ENCODE results near the gene HOXC13. TPM values are rescaled to one million over a fixed set of nuclear protein-coding genes. Genes with fewer than 3 reads are reported as not detected.

The HOXC13 gene
- total and polyA plus RNA-seq, 2 experiments from 2014 or later: 0.10 TPM; not detected in 1

- TF ChIP-seq ZNF462 (CRISPR knock-in tag; IDR thresholded peaks at IDR 0.05): no peak
- no peak for TF ChIP-seq STAT1 (IDR thresholded peaks at IDR 0.05; ENCODE audit: unreplicated experiment)
- TF ChIP-seq ZNF331 (CRISPR knock-in tag; IDR thresholded peaks at IDR 0.05; ENCODE audit: low read depth): no peak
Measured at GRCh38 chr12:53959314-53959713, 20.7 kb downstream of the HOXC13 start (continued).

GRCh38 chr12:53960187-53961024, 21.8 kb downstream of the HOXC13 start:
- no peak overlapping the region for H3K27ac Mint-ChIP-seq
- Histone ChIP-seq H3K27ac (ENCODE audit: low read depth) (no peak overlapping the region), H3K79me2 (replicated peaks; ENCODE audit: insufficient read depth) (no peaks in the 10 kb centered on the region), H3K4me1 (ENCODE audit: insufficient read depth) (peaks cover 14% of the 10 kb centered on the region), H4K20me1 (replicated peaks; ENCODE audit: insufficient read depth) (peaks cover 52% of the 10 kb centered on the region), H3K9me2 (ENCODE audit: insufficient read depth) (no peaks in the 10 kb centered on the region), H3K36me3 (ENCODE audit: insufficient read depth) (no peaks in the 10 kb centered on the region; the same call in 1 of the 2 replicates), H3F3A (replicated peaks; ENCODE audit: low read depth) (peaks cover 49% of the 10 kb centered on the region), H3K4me3 (no peak overlapping the region), H3K27me3 (ENCODE audit: insufficient read depth) (peaks cover 100% of the 10 kb centered on the region), H2AFZ (no peak overlapping the region), H3K4me2 (peak overlapping the region; percentile 67)
- H3K27me3 Mint-ChIP-seq (ENCODE audit: insufficient read depth, low read depth, poor library complexity): peaks cover 100% of the 10 kb centered on the region
- H3K4me3 Mint-ChIP-seq: peak overlapping the region; percentile 17; the same call in 1 of the 3 replicates
- H3K9me3 Mint-ChIP-seq: peaks cover 3% of the 10 kb centered on the region
- H3K4me1 Mint-ChIP-seq: peaks cover 20% of the 10 kb centered on the region
- TF ChIP-seq ZNF331 (CRISPR knock-in tag; IDR thresholded peaks at IDR 0.05; ENCODE audit: low read depth) (no peak), ZNF114 (CRISPR knock-in tag; IDR thresholded peaks at IDR 0.05) (no peak), EZH2phosphoT487 (IDR thresholded peaks at IDR 0.05; ENCODE audit: unreplicated experiment) (peak; percentile 37), POLR2AphosphoS5 (IDR thresholded peaks at IDR 0.05; ENCODE audit: low read depth) (no peak), CTCF (conservative IDR thresholded peaks at IDR 0.05; ENCODE audit: low read depth in 2 of 2) (no peak), EZH2 (IDR thresholded peaks at IDR 0.05; ENCODE audit: low read depth, unreplicated experiment) (peak; percentile 99), REST (IDR thresholded peaks at IDR 0.05; ENCODE audit: unreplicated experiment) (no peak)
- ATAC-seq (peak; percentile 7; the same call in 2 of the 3 replicates), DNase-seq (ENCODE audit: low spot score) (no peak)
- H3K36me3 Mint-ChIP-seq (ENCODE audit: low read depth): no peaks in the 10 kb centered on the region; the same call in 2 of the 3 replicates

Data from GM23338 (cell line).